ENCODE data around the gene ATR.

ATR gene

GRCh38 chr3:142495103-142495502 is 83.4 kb downstream of the ATR start:
- TF ChIP-seq CTCF (IDR thresholded peaks at IDR 0.05; ENCODE audit: insufficient read depth, low read length, poor library complexity, severe bottlenecking) = no peak
- no peaks in the 10 kb centered on the region for H3K27me3 ChIP-seq (replicated peaks; ENCODE audit: control insufficient read depth, insufficient read depth, low read length)
- H3K36me3 ChIP-seq (ENCODE audit: control insufficient read depth, insufficient read depth, low read length) = peaks cover 2% of the 10 kb centered on the region
- no peak overlapping the region for H3K4me3 ChIP-seq (replicated peaks; ENCODE audit: low read depth, low read length)
- no peak for DNase-seq (ENCODE audit: extremely low read depth, insufficient read length)

DNA sequence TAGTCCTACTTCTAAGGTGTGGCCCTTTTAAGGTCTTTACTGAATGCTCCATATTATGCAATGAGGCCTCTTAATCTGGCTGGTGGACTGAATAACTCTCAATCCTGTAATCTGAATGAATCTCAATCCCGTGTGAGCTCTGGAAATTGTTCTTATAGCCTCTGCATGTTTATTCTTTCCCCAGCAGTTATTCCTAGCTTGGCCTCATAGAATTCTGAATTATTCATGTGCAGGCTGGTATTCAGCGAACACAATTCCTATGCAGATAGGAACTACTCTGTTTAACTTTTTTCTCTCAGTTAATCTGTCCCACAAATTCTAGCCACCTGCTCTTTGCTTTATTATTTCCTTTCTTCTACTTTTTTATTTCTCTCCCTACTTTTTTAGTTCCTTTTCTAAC is 86.3 kb downstream of the ATR start:
- no peak for DNase-seq (ENCODE audit: extremely low read depth, insufficient read length)
- Histone ChIP-seq H3K27me3 (replicated peaks; ENCODE audit: control insufficient read depth, insufficient read depth, low read length) (no peaks in the 10 kb centered on the region), H3K4me3 (replicated peaks; ENCODE audit: low read depth, low read length) (no peak overlapping the region), H3K36me3 (ENCODE audit: control insufficient read depth, insufficient read depth, low read length) (no peaks in the 10 kb centered on the region; the same call in none of the 2 replicates)
- TF ChIP-seq CTCF (IDR thresholded peaks at IDR 0.05; ENCODE audit: insufficient read depth, low read length, poor library complexity, severe bottlenecking) = no peak

DNA sequence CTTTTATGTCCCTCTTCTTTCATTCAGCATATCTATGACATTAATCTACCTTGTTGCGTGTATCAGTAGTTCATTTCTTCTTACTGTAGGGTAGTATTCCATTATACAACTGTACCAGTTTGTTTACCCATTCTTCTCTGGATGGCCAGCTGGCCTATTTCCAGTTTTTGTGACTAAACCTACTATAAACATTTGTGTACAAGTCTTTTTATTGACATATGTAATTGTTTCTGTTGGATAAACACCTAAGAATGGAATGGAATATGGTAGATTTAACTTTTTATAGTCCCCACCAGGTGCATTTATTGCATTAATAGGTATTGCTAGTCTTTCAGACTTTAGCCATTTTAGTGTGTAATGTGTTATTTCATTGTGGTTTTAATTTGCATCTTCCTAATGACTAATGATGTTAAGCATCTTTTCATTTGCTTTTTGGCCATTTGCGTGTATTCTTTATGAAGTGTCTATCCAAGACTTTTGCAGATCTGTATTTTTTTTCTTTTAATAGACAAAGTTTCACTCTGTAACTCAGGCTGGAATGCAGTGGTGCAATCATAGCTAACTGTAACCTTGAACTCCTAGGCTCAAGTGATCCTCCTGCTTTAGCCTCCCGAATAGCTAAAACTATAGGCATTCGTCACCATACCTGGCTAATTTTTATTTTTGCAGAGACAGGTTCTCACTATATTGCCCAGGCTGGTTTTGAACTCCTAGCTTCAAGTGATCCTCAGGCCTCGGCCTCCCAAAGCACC is 88.8 kb downstream of the ATR start:
- peaks cover 3% of the 10 kb centered on the region for H3K36me3 ChIP-seq (ENCODE audit: control insufficient read depth, insufficient read depth, low read length)
- no peak for TF ChIP-seq CTCF (IDR thresholded peaks at IDR 0.05; ENCODE audit: insufficient read depth, low read length, poor library complexity, severe bottlenecking)

DNA sequence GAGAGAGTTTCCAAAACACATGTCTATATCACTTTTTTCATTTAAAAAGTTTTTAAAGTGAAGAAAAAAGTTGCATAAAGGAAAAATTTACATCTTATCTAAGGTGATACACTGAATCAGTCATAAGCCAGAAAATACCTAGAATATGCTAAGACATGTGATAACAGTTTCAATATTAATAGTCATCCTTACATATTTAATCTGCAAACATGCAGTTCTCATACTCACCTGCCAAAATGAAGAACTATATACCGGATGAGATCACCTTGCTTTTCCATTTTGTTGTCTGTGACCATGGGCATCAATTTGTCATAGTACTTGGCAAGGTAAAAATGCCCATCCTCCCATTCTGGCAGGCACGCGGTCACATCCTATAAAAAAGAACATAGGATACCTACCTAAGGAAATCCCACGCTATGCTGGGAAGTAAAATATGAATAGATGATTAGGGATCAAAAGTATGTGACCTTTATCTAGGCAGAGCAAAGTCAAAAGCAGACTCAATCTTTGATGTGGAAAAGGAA is 93.6 kb downstream of the ATR start:
- no peak overlapping the region for H3K4me3 ChIP-seq (replicated peaks; ENCODE audit: low read depth, low read length)
- no peaks in the 10 kb centered on the region for H3K27me3 ChIP-seq (replicated peaks; ENCODE audit: control insufficient read depth, insufficient read depth, low read length)
- peaks cover 6% of the 10 kb centered on the region for H3K36me3 ChIP-seq (ENCODE audit: control insufficient read depth, insufficient read depth, low read length)
- no peak for TF ChIP-seq CTCF (IDR thresholded peaks at IDR 0.05; ENCODE audit: insufficient read depth, low read length, poor library complexity, severe bottlenecking)
- DNase-seq (ENCODE audit: extremely low read depth, insufficient read length) = no peak

More for the DNA sequence above, 88.8 kb downstream of the ATR start:
- Histone ChIP-seq H3K27me3 (replicated peaks; ENCODE audit: control insufficient read depth, insufficient read depth, low read length) (no peaks in the 10 kb centered on the region), H3K4me3 (replicated peaks; ENCODE audit: low read depth, low read length) (no peak overlapping the region)
- no peak for DNase-seq (ENCODE audit: extremely low read depth, insufficient read length)

GRCh38 chr3:142481196-142481595 is 97.3 kb downstream of the ATR start:
- DNase-seq (ENCODE audit: extremely low read depth, insufficient read length) = no peak
- H3K36me3 ChIP-seq (ENCODE audit: control insufficient read depth, insufficient read depth, low read length) = peaks cover 4% of the 10 kb centered on the region
- no peak overlapping the region for H3K4me3 ChIP-seq (replicated peaks; ENCODE audit: low read depth, low read length)
- no peak for TF ChIP-seq CTCF (IDR thresholded peaks at IDR 0.05; ENCODE audit: insufficient read depth, low read length, poor library complexity, severe bottlenecking)
- no peaks in the 10 kb centered on the region for H3K27me3 ChIP-seq (replicated peaks; ENCODE audit: control insufficient read depth, insufficient read depth, low read length)
